NCI-H2196 (cell line): ENCODE measurements around the gene FBXL19.

Experiments
- DNase-seq: peaks from one replicate; lab custom pipeline; 2025; ENCODE audit not compliant: unreplicated experiment; lab: John Stamatoyannopoulos, UW

Gene FBXL19

DNA sequence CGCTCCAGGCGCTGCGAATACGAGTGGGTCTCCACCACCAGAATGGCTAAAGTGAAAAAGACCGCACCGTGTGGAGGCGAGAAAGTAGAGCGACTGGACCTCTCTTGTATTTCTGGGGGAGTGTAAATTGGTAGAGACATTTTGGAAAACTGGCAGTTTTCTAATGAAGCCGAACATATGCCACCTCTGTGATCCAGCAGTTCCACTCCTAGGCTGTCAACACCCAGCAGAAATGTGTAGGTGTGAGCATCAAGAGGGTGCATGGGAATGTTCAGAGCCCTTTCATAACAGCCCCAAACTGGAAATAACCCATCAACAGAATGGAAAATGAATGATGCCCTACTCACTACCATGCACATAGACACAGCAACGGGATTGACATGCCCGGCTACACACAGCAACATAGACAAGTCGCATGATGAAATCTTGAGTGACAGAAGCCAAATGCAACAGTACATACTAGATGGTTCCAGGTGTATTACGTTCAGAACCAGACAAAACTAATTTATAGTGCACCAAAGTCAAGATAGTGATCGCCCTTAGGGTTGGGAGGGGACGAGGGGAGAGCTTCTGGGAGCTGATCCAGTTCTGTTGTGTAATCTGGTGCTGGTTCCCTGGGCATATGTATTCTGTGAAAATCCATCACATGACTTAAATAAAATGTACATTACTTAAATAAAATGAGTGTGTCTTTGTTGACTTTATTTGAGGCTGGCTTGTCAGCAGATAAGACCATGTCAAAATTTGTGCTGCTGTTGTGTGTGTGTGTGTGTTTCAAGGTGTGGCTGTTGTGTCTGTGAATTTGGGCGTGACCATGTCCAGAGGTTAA lies 28.6 kb upstream of the FBXL19 start:
- DNase-seq = no peak

DNA sequence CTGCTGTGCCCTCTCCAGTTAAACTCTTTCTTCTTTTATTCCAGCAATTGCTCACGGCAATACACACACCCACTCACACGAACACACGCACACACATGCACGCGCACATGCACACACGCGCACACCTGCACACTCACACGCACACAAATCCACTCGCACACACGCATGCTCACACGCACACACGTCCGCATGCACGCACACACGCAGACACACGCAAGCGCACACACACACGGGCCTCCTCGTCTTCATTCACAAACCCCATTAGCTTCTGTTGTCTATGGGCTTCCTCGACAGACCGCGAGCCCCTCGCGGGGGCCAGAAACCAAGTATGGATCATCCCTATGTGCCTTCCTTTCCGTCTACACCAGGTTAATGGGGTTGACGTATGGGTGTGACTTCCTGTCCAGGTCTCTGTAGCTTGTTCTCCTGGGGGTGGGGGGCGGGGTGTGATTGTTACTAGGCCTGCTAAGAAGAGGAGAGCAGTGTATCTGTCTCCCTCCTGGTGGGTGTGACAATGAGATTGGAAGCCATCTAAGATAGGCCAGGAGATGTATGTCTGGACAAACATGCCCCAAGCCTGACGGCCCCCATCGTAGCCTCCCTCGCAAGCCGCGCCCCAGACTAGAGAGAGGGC lies 27.6 kb upstream of the FBXL19 start:
- peak; percentile 65 for DNase-seq

DNA sequence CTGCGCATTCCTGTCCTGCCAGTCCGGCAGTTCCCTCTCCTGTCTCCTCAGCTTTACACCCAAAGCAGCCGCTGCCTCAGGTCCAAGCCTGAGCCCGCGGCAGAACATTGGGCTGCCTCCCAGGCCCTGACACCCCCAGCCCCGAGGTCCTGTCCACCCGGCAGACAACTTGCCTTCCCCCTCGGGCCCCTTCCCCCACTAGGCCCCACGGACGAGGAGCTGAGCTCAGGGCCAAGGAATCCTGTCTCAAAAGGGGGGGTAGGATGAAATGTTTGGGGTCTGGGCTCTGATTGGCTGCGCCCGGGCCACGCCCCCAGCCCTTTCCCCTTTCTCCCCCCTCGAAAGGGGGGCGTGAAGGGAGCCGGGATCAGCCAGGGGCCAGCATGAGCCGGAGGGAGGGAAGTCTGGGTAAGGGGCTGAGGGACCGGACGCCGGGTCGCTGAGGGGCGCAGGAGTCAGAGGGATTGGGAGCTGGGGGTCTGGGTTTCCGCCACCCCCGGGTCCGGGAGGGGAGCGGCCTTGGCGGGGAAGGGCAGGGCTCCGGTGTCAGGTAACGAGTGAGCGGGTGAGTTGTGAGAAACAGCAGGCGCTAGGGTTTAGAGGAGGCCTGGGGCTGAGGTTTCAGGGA lies 27.0 kb upstream of the FBXL19 start, which contains the start of gene CTF1:
Gene CTF1, plus strand, starts transcription at position 354 of the 628 bp plus-strand sequence. Its CDS starts 30 bp downstream, at position 384.
- DNase-seq = peak; percentile 76

- DNase-seq = peak; percentile 95
These were observed 26.3 kb upstream of the FBXL19 start for GRCh38 chr16:30896889-30897733.

DNA sequence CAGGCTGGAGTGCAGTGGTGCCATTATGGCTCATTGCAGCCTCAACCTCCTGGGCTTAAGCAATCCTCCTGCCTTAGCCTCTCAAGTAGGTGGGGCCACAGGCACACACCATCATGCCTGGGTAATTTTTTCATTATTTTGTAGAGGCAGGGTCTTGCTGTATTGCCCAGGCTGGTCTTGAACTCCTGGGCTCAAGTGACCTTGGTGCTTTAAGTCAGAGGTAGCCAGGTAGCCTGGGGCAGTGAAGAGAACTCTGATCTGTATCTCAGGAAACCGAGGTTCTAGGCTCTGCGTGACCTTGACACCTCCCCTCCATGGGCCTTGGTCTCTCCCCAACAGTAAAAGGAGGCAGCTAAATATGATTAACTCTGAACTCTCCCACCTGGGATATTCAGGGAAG lies 23.6 kb upstream of the FBXL19 start:
- DNase-seq = no peak

DNA sequence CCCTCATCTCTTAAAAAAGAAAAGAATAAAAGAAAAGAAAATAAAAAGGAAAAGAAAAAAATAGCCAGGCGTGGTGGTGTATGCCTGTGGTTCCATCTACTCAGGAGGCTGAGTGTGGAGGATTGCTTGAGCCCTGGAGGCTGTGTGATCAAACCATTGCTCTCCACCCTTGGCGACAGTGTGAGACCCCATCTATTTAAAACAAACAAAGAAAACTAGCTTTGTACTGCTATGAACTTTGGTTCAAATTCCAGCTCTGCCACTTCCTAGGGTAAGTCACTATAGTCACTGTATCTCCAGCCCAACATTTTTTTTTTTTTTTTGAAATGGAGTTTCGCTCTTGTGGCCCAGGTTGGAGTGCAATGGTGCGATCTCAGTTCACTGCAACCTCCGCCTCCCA lies 22.8 kb upstream of the FBXL19 start:
- no peak for DNase-seq

GRCh38 chr16:30901201-30902028 lies 22.0 kb upstream of the FBXL19 start:
- DNase-seq = no peak

DNA sequence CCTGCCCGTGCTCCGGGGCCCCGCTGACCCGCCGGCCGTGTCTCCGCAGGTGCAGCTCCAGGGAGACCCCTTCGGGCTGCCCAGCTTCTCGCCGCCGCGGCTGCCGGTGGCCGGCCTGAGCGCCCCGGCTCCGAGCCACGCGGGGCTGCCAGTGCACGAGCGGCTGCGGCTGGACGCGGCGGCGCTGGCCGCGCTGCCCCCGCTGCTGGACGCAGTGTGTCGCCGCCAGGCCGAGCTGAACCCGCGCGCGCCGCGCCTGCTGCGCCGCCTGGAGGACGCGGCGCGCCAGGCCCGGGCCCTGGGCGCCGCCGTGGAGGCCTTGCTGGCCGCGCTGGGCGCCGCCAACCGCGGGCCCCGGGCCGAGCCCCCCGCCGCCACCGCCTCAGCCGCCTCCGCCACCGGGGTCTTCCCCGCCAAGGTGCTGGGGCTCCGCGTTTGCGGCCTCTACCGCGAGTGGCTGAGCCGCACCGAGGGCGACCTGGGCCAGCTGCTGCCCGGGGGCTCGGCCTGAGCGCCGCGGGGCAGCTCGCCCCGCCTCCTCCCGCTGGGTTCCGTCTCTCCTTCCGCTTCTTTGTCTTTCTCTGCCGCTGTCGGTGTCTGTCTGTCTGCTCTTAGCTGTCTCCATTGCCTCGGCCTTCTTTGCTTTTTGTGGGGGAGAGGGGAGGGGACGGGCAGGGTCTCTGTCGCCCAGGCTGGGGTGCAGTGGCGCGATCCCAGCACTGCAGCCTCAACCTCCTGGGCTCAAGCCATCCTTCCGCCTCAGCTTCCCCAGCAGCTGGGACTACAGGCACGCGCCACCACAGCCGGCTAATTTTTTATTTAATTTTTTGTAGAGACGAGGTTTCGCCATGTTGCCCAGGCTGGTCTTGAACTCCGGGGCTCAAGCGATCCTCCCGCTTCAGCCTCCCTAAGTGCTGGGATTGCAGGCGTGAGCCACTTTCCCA lies 21.1 kb upstream of the FBXL19 start:
- DNase-seq = peak; percentile 33

- DNase-seq = no peak
These were observed 20.4 kb upstream of the FBXL19 start for GRCh38 chr16:30903002-30903401.

GRCh38 chr16:30903596-30903995 lies 19.8 kb upstream of the FBXL19 start:
- DNase-seq = no peak

- DNase-seq = no peak
These were observed 19.1 kb upstream of the FBXL19 start for GRCh38 chr16:30904114-30904780.

GRCh38 chr16:30907064-30907463 lies 16.3 kb upstream of the FBXL19 start:
- no peak for DNase-seq

- no peak for DNase-seq
These were observed 12.8 kb upstream of the FBXL19 start for GRCh38 chr16:30910427-30911029.

DNA sequence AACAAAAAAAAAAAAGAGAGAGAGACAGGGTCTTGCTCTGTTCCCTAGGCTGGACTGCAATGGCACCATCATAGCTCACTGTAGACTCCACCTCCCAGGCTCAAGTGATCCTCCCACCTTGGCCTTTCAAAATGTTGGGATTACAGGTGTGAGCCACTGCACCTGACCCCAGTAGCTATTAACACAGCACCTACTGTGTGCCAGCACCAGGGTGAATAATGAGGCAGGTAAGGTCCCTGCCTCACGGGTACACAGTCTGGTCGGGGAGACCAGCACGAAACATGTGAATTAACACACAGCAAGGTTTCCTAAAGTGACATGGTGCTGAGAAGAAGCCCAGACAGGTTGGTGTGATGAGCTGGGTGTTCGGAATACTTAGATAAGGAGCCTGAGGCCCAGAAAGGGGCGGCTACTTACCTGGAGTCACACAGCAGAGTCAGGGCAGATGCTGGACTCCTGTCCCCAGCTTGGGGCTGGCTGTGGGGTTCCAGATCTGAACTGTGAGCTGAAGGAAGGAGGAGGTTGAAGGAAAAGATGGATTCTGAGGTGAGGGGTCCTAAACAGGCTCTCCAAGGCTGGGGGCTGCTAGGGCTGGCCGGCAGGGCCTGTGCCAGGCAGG lies 10.5 kb upstream of the FBXL19 start:
- no peak for DNase-seq

GRCh38 chr16:30914830-30915229 lies 8.5 kb upstream of the FBXL19 start:
- DNase-seq = no peak

GRCh38 chr16:30918614-30919013 lies 4.8 kb upstream of the FBXL19 start:
- no peak for DNase-seq

- no peak for DNase-seq
These were observed 2.5 kb upstream of the FBXL19 start for GRCh38 chr16:30920891-30921290.

DNA sequence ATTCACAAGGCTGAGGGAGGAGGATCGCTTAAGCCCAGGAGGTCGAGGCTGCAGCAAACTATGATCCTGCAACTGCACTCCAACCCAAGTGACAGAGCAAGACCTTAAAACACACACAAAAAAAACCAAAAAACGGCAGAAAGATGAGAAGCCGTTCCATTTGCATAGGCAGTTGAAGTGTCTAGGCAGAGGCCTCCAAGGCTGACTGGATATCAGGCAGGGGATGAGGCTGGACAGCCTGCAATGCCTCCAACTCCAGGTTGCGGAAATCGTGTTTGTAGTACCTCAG lies 2.0 kb upstream of the FBXL19 start:
- DNase-seq = no peak
